Progenitor cell of endocrine pancreas (in vitro differentiated cells): ENCODE results near the gene PTGDR2. TPM values are rescaled to one million over a fixed set of nuclear protein-coding genes. Genes with fewer than 3 reads are reported as not detected.

Source experiments
- DNase-seq: peaks from one replicate; pipeline ENCODE4 v3.0.0; 2021; ENCODE audit warnings: low spot score; ENCODE audit not compliant: unreplicated experiment
- H3K27ac Mint-ChIP-seq: 2 replicates; pipeline ENCODE4 v1.8.0; 2021; ENCODE audit warnings: mild to moderate bottlenecking, moderate library complexity, mixed read lengths
- H3K27me3 Mint-ChIP-seq: 2 replicates; pipeline ENCODE4 v1.8.0; 2021; ENCODE audit warnings: mixed read lengths
- H3K36me3 Mint-ChIP-seq: 2 replicates; pipeline ENCODE4 v1.8.0; 2022; ENCODE audit warnings: mixed read lengths; ENCODE audit not compliant: insufficient read depth
- H3K4me1 Mint-ChIP-seq: 2 replicates; pipeline ENCODE4 v1.8.0; 2021; ENCODE audit warnings: low read depth, mixed read lengths
- H3K4me3 Mint-ChIP-seq: 2 replicates; pipeline ENCODE4 v1.8.0; 2021; ENCODE audit warnings: low read depth, mild to moderate bottlenecking, moderate library complexity, mixed read lengths
- H3K9me3 Mint-ChIP-seq: 2 replicates; pipeline ENCODE4 v1.8.0; 2021; ENCODE audit warnings: low read depth, mixed read lengths
- total RNA-seq: library from RNA; stranded (reverse); gene quantifications from 2 replicates; pipeline ENCODE4 v1.2.1, GENCODE V29; 2021
- TF ChIP-seq, protein P1 (sequence below): fragments of 200-600 bp; sonication (generic); IDR thresholded peaks from one replicate; pipeline ENCODE4 v1.5.0; 2021; ENCODE audit warnings: antibody characterized with exemption, mild to moderate bottlenecking; ENCODE audit not compliant: unreplicated experiment

Gene PTGDR2
- total RNA-seq, 1 donor from 2014 or later, result 2.0 TPM

DNA sequence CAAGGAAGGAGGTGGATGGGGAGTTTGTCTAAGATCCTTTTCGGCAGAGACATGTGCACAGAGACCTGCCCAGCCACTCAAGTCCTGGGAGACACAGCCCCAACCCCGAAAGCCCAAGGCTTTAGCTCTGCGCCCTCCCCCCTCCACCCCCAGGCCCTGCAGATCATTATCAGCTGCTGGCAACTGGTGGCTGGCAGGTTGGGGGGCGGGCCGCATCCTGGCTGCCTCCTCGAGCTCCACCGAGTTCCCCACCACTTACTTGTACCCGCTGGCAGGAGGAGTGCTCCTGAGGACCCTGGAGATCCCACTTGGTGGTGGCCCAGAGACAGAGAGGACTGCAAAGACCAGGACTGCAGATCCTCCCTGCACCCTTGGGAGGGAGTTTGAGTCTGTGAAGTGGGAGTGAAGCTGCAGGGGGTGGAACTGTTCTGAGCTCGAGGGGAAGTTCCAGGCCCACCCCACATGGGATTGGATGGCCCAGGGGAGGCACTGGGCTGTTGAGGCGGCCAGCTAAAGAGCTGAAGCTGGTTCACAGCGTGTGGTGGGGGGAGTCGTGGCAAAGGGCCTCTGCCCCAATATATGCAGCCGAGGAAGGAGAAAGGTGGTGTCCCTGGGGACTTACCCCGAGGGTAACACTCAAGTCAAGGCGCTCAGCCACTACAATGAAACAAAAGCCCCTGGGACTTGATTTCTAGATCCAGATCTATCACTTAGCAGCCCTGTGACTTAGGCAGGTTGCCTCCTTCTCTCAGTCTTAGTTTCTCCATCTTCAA, 33.7 kb downstream of the PTGDR2 start:
- TF ChIP-seq, protein P1, sequence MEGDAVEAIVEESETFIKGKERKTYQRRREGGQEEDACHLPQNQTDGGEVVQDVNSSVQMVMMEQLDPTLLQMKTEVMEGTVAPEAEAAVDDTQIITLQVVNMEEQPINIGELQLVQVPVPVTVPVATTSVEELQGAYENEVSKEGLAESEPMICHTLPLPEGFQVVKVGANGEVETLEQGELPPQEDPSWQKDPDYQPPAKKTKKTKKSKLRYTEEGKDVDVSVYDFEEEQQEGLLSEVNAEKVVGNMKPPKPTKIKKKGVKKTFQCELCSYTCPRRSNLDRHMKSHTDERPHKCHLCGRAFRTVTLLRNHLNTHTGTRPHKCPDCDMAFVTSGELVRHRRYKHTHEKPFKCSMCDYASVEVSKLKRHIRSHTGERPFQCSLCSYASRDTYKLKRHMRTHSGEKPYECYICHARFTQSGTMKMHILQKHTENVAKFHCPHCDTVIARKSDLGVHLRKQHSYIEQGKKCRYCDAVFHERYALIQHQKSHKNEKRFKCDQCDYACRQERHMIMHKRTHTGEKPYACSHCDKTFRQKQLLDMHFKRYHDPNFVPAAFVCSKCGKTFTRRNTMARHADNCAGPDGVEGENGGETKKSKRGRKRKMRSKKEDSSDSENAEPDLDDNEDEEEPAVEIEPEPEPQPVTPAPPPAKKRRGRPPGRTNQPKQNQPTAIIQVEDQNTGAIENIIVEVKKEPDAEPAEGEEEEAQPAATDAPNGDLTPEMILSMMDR, result no peak
- no peaks in the 10 kb centered on the region for H3K9me3 Mint-ChIP-seq
- H3K27ac Mint-ChIP-seq, result no peak overlapping the region
- no peaks in the 10 kb centered on the region for H3K4me1 Mint-ChIP-seq
- H3K36me3 Mint-ChIP-seq, result no peaks in the 10 kb centered on the region
- peaks cover 3% of the 10 kb centered on the region for H3K27me3 Mint-ChIP-seq
- H3K4me3 Mint-ChIP-seq, result no peak overlapping the region
- DNase-seq, result no peak

- no peaks in the 10 kb centered on the region for H3K4me1 Mint-ChIP-seq
- TF ChIP-seq, protein P1, result no peak
- H3K27me3 Mint-ChIP-seq, result peaks cover 7% of the 10 kb centered on the region
- DNase-seq, result no peak
- no peaks in the 10 kb centered on the region for H3K36me3 Mint-ChIP-seq
- no peak overlapping the region for H3K27ac Mint-ChIP-seq
- no peak overlapping the region for H3K4me3 Mint-ChIP-seq
- peaks cover 6% of the 10 kb centered on the region for H3K9me3 Mint-ChIP-seq
Measured at GRCh38 chr11:60818057-60818456, 37.7 kb downstream of the PTGDR2 start.

- H3K4me3 Mint-ChIP-seq, result no peak overlapping the region
- H3K4me1 Mint-ChIP-seq, result no peaks in the 10 kb centered on the region
- no peak overlapping the region for H3K27ac Mint-ChIP-seq
- H3K36me3 Mint-ChIP-seq, result no peaks in the 10 kb centered on the region
- H3K27me3 Mint-ChIP-seq, result peaks cover 7% of the 10 kb centered on the region
- DNase-seq, result no peak
- TF ChIP-seq, protein P1, result no peak
- H3K9me3 Mint-ChIP-seq, result peaks cover 6% of the 10 kb centered on the region
Measured at GRCh38 chr11:60816590-60817157, 39.1 kb downstream of the PTGDR2 start.

GRCh38 chr11:60814112-60814511, 41.6 kb downstream of the PTGDR2 start:
- DNase-seq, result no peak
- Mint-ChIP-seq H3K27me3 (peaks cover 11% of the 10 kb centered on the region), H3K36me3 (no peaks in the 10 kb centered on the region), H3K9me3 (peaks cover 6% of the 10 kb centered on the region), H3K27ac (no peak overlapping the region), H3K4me1 (no peaks in the 10 kb centered on the region), H3K4me3 (no peak overlapping the region)
- TF ChIP-seq, protein P1, result no peak

DNA sequence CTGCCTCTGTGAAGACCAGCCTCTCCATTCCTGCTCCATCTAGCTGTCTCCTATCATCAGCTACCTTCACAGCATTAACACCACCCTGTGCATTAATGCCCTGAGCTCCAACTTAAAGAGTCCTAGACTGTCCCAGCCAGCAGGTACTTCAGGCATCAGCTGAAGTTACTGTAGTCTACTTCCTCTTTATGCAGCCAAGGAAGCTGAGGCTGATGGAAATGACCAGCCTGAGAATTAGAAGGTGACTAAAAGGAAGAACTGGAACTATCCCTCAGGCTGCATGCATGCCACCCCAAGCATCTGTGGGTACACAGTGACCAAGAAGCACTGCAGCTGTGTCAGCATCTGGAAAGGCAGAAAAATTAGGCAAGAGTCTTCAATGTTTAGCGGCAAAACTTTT, 42.4 kb downstream of the PTGDR2 start:
- no peak for DNase-seq
- H3K4me3 Mint-ChIP-seq, result no peak overlapping the region
- H3K4me1 Mint-ChIP-seq, result no peaks in the 10 kb centered on the region
- no peaks in the 10 kb centered on the region for H3K36me3 Mint-ChIP-seq
- peaks cover 10% of the 10 kb centered on the region for H3K27me3 Mint-ChIP-seq
- peaks cover 6% of the 10 kb centered on the region for H3K9me3 Mint-ChIP-seq
- TF ChIP-seq, protein P1, result no peak
- H3K27ac Mint-ChIP-seq, result no peak overlapping the region
